OCI-LY3 (cell line): ENCODE results near the gene COX7A2.

Experiments used
- CTCF ChIP-seq: fragments of 200-600, 300-600 bp; sonication (generic); IDR thresholded peaks from 2 replicates; pipeline ENCODE4 v1.5.1; 2014; ENCODE audit warnings: antibody characterized with exemption, low read length, low read depth
- EZH2phosphoT487 ChIP-seq: fragments of 200-600 bp; shearing (Covaris generic); IDR thresholded peaks from 2 replicates; pipeline ENCODE4 v1.6.1; 2018; ENCODE audit warnings: antibody characterized with exemption, mixed run types, low read depth

- TF ChIP-seq CTCF, result no peak
- no peak for TF ChIP-seq EZH2phosphoT487
These were observed 41.7 kb upstream of the COX7A2 start for GRCh38 chr6:75285283-75285639.
